PFSK-1 (cell line): ENCODE results near the gene NTM.

ENCODE experiments used
- FOXP2 ChIP-seq: optimal IDR thresholded peaks from 2 replicates; pipeline ENCODE3; 2011; ENCODE audit warnings: borderline replicate concordance, control low read depth, inconsistent platforms; ENCODE audit not compliant: insufficient read depth; ENCODE audit errors: extremely low read length, extremely low read depth
- POLR2AphosphoS5 ChIP-seq: IDR thresholded peaks from 2 replicates; pipeline ENCODE4 v1.6.1; 2012; ENCODE audit warnings: low read depth, mild to moderate bottlenecking, control low read depth, low read length, moderate library complexity
- SIN3A ChIP-seq: IDR thresholded peaks from 2 replicates; pipeline ENCODE4 v1.6.1; 2012; ENCODE audit warnings: mild to moderate bottlenecking, low read length, moderate library complexity, borderline replicate concordance; ENCODE audit not compliant: insufficient read depth
- TAF1 ChIP-seq: IDR thresholded peaks from 2 replicates; pipeline ENCODE4 v1.6.1; 2012; ENCODE audit warnings: low read length, control low read depth, borderline replicate concordance; ENCODE audit not compliant: insufficient read depth
- TF ChIP-seq, protein P1 (sequence below), 2 experiments: IDR thresholded peaks; 2 replicates each; pipeline versions ENCODE4 v1.6.1 to v1.8.0; 2011 to 2012; ENCODE audit warnings: low read depth in 2 of 2, low read length in 2 of 2, control low read depth in 1 of 2, inconsistent platforms in 1 of 2, mild to moderate bottlenecking in 1 of 2, moderate library complexity in 1 of 2; ENCODE audit not compliant: insufficient read depth in 1 of 2

NTM gene

DNA sequence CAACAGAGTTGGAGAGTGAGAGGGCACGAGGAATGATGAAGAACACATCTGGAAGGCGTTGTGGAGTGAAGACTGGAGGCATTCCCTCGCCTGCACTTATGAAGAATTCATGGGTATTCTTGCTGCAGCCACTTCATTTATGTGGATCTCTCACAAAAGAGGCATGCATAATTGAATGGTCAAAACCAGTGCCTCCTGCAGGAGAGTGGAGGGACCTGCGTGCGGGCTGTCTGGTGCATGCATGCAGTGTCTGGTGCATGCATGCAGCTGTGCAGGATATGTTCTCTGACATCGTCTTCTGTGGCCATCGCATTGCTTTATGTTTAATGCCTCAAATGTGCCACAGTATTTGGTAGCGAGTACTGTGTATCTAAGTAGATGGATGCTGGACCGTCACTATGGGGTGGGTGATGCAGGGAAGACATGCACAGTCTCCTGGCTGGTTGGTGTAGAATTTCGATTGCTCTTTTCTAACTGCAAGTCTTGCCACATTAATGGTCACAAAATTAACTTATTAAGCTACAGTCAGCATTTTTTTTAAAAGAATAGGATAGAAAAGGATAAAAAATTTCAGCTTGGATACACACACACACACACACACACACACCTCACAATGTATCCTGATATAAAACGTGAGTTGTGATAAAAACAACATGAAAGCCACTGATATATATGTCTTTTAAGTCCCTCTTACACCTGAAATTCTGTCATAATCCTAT is 20.9 kb upstream of the NTM start:
- TF ChIP-seq TAF1: no peak
- TF ChIP-seq FOXP2: no peak

DNA sequence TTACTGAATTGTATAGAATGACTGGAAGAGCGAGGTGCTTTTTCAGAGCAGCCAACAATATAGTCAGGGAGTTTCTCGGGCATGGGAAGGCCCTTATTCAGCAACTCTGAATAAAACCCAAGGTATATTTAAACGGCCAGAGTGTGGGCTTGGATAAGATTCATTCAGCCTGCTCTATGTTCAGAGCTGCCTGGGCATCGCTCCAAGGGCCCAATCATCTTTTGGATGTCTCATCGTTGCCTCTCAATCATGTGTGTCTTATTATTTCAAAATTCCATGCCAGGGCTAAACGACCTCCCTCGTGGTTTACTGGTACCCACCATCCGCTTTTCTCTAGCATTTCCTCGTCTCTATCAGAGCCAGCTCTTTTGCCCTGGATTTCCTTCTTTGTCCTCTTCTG is 19.5 kb upstream of the NTM start:
- TF ChIP-seq, protein P1, sequence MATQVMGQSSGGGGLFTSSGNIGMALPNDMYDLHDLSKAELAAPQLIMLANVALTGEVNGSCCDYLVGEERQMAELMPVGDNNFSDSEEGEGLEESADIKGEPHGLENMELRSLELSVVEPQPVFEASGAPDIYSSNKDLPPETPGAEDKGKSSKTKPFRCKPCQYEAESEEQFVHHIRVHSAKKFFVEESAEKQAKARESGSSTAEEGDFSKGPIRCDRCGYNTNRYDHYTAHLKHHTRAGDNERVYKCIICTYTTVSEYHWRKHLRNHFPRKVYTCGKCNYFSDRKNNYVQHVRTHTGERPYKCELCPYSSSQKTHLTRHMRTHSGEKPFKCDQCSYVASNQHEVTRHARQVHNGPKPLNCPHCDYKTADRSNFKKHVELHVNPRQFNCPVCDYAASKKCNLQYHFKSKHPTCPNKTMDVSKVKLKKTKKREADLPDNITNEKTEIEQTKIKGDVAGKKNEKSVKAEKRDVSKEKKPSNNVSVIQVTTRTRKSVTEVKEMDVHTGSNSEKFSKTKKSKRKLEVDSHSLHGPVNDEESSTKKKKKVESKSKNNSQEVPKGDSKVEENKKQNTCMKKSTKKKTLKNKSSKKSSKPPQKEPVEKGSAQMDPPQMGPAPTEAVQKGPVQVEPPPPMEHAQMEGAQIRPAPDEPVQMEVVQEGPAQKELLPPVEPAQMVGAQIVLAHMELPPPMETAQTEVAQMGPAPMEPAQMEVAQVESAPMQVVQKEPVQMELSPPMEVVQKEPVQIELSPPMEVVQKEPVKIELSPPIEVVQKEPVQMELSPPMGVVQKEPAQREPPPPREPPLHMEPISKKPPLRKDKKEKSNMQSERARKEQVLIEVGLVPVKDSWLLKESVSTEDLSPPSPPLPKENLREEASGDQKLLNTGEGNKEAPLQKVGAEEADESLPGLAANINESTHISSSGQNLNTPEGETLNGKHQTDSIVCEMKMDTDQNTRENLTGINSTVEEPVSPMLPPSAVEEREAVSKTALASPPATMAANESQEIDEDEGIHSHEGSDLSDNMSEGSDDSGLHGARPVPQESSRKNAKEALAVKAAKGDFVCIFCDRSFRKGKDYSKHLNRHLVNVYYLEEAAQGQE (IDR thresholded peaks at IDR 0.05; ENCODE audit: insufficient read depth in 1 of 2, low read depth in 2 of 2, low read length in 2 of 2): no peak
- TF ChIP-seq TAF1 (no peak), POLR2AphosphoS5 (no peak), SIN3A (no peak)

DNA sequence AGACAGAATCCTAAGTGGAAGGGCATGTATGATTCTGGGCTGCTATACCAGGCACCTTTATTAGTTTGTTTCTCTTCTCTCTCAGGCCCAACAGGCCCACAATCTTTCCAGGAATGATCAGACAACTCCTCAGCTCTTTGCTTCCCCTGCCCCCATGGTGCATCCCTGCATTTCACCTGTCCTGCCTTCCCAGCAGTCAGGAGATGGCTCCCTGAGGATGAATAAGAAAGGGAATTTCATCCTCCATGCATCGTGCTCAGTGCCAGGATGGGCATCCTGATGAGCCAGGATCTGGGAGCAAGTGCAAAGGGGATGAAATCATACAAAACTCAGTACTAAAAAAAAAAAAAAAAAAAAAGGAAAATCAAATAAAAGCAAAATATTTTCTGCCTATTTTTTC is 18.6 kb upstream of the NTM start:
- no peak for TF ChIP-seq TAF1
- TF ChIP-seq, protein P1 (IDR thresholded peaks at IDR 0.05; ENCODE audit: insufficient read depth in 1 of 2, low read depth in 2 of 2, low read length in 2 of 2): no peak
- no peak for TF ChIP-seq POLR2AphosphoS5
- TF ChIP-seq SIN3A: no peak
- no peak for TF ChIP-seq FOXP2

DNA sequence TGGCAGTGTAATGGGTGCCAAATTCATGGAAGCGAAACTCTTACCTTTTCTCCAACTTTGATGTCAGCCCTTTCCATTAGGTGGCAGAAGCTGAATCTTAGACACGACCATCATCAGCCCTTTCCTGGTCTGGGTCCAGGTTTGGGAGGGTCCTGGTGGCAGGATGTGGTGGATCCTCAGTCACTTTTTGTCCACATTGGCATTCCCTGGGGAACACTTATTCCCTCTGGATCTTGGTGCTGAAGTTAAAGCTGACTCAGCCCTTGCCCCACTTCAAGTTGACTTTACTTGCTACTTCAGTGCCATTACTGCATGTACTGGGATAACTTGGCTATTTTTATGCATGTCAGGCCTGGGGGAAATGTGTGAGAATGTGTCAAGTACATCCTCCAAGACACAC is 16.6 kb upstream of the NTM start:
- no peak for TF ChIP-seq SIN3A
- TF ChIP-seq FOXP2: no peak
- TF ChIP-seq POLR2AphosphoS5: no peak
- TF ChIP-seq, protein P1 (IDR thresholded peaks at IDR 0.05; ENCODE audit: insufficient read depth in 1 of 2, low read depth in 2 of 2, low read length in 2 of 2): no peak

DNA sequence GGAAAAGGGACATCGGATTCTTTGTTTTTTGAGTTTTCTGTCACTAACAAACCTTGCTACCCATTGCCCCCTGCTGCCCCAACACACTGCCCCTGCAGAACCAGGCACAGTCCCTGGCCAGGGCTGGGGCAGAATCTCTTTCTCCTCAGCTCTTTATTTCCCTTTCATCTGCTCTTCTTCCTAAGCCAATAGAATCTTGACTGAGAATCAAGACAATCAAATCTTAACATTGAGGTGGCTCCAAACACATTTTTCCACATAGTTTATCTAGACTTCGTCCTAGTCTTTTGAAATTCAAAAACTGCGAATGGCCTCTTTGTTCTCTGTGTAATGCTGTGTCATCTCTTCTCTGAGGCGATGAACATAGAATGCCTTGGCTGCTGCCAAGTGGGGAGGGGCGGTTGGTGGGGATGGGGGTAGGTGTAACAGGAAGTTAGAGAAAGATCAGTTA is 16.1 kb upstream of the NTM start:
- TF ChIP-seq POLR2AphosphoS5 (no peak), FOXP2 (no peak), SIN3A (no peak), TAF1 (no peak)
- TF ChIP-seq, protein P1 (IDR thresholded peaks at IDR 0.05; ENCODE audit: insufficient read depth in 1 of 2, low read depth in 2 of 2, low read length in 2 of 2): no peak
